Stimulated activated CD8-positive, alpha-beta memory T cell treated with anti-CD3 and anti-CD28 coated beads, Interleukin-15, amount 100 ng/mL, for 48 hours (primary cell): ENCODE measurements around the gene MGAT3.
A peak's percentile ranks its signal among the peaks of the same experiment; 100 is the strongest.
"Not testable (repeated sequence)": the region's sequence is repeated elsewhere in the genome, so short reads cannot be mapped to it uniquely, and the experiment has no call there.

Experiments
- DNase-seq, 2 donors: peaks; one replicate each; pipeline ENCODE4 v3.0.0-alpha.2; 2020; ENCODE audit warnings: low read depth in 2 of 2

MGAT3 gene

GRCh38 chr22:39514373-39514973 is 57.7 kb downstream of the MGAT3 start:
- no peak for DNase-seq

GRCh38 chr22:39515266-39516050 is 58.6 kb downstream of the MGAT3 start:
- DNase-seq: no peak

GRCh38 chr22:39517470-39517869 is 60.7 kb downstream of the MGAT3 start:
- DNase-seq: no peak

GRCh38 chr22:39518144-39518786 is 61.5 kb downstream of the MGAT3 start:
- no peak for DNase-seq

GRCh38 chr22:39518996-39519680 is 62.3 kb downstream of the MGAT3 start:
- DNase-seq: no peak

- DNase-seq: peak; percentile 92 to 94
Observed at GRCh38 chr22:39519681-39520225, 62.9 kb downstream of the MGAT3 start.

- peak; percentile 74 for DNase-seq
Observed at GRCh38 chr22:39520226-39521105, 63.7 kb downstream of the MGAT3 start, which contains the start of gene ATF4. TSS of gene ATF4 (plus strand) at chr22:39520562. CDS start at chr22:39521446, 884 bp downstream.

- DNase-seq: not testable (repeated sequence)
Observed at GRCh38 chr22:39521106-39521885, 64.5 kb downstream of the MGAT3 start.

- DNase-seq: not testable (repeated sequence)
Observed at GRCh38 chr22:39522091-39522490, 65.3 kb downstream of the MGAT3 start.

GRCh38 chr22:39522567-39523300 is 65.9 kb downstream of the MGAT3 start:
- no peak for DNase-seq

GRCh38 chr22:39524089-39524752 is 67.4 kb downstream of the MGAT3 start:
- DNase-seq: no peak

- DNase-seq: no peak
Observed at GRCh38 chr22:39524753-39525657, 68.2 kb downstream of the MGAT3 start.

GRCh38 chr22:39525658-39525975 is 68.8 kb downstream of the MGAT3 start:
- DNase-seq: no peak

GRCh38 chr22:39526736-39527171 is 69.9 kb downstream of the MGAT3 start:
- no peak for DNase-seq

GRCh38 chr22:39527481-39527961 is 70.7 kb downstream of the MGAT3 start:
- no peak for DNase-seq

GRCh38 chr22:39528080-39528661 is 71.4 kb downstream of the MGAT3 start:
- no peak for DNase-seq
